ENCODE data around the gene PRKCE.

The PRKCE gene

DNA sequence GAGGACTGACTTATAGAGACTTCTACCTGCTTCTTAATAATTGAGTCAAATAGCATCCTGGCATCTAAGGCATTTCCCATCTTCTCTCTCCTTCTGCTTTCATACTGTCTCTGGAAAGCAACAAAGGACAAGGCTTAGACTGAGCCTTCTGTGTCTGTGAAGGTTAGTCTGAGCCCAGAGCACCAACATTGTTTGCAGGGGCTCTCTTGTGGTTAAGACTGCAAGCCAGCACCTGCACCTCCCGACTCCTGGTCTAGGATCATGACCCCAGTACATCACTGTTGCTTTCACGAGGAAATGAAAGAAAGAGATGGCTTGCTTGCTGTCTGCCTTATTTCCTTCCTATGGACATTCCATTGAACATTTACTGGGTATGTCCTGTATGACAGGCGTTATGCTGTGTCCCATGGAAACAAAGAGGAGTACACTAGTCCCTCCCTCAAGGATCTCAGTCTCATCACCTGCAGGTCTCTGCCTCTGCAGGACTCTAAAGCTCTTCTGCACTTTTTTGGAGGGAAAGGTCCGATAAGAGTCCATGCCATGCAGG is 330.0 kb downstream of the PRKCE start:
- DNase-seq (ENCODE audit: insufficient read length) (no peak), FAIRE-seq (no peak)
- TF ChIP-seq TAF1 (IDR thresholded peaks at IDR 0.05; ENCODE audit: borderline replicate concordance, low read depth, low read length) (no peak), POLR2AphosphoS5 (IDR thresholded peaks at IDR 0.05; ENCODE audit: low read depth, low read length) (no peak), POLR2A (IDR thresholded peaks at IDR 0.05; ENCODE audit: low read depth, low read length) (no peak)

DNA sequence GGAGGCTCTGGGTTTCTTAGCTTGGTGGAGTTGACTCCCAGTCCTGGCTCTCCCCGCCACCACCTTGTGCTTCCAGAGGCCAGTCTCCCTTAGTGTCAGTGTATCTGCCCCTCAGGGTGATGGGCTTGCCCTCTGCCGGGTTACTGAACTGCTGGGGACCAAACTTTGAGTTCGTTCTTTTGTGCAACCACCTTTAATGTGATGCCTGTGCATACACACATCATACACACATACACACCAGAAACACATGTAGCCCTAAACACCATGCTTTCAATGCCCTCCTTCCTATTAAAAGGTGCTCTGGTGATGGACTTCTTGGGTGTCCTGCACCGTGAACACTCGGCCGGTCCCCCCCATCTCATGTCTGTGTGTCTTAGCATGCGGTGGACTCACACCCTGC is 330.6 kb downstream of the PRKCE start:
- no peak for FAIRE-seq
- TF ChIP-seq POLR2A (IDR thresholded peaks at IDR 0.05; ENCODE audit: low read depth, low read length), result no peak
- no peak for TF ChIP-seq POLR2AphosphoS5 (IDR thresholded peaks at IDR 0.05; ENCODE audit: low read depth, low read length)
- TF ChIP-seq TAF1 (IDR thresholded peaks at IDR 0.05; ENCODE audit: borderline replicate concordance, low read depth, low read length), result no peak
- DNase-seq (ENCODE audit: insufficient read length), result no peak

DNA sequence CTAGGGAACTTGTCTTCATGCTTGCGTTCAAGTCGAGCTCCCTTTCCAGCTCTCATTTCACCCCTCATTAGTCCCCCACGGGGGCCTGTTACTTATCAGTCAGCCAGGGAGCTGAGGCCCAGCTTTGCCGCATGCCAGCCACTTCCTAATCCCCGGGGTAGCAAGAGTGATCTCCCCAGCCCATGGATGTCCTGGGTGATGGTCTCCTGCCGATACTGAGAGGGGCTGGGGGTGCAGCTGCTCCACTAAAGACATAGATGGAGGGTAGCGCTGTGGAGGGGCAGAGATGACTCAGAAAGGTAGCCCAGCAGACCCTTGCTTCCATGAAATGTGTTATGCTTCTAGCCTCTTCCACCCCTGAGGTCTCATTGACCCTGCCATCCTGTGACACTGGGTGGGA is 331.7 kb downstream of the PRKCE start:
- FAIRE-seq, result no peak
- no peak for DNase-seq (ENCODE audit: insufficient read length)
- TF ChIP-seq TAF1 (IDR thresholded peaks at IDR 0.05; ENCODE audit: borderline replicate concordance, low read depth, low read length) (no peak), POLR2AphosphoS5 (IDR thresholded peaks at IDR 0.05; ENCODE audit: low read depth, low read length) (no peak), POLR2A (IDR thresholded peaks at IDR 0.05; ENCODE audit: low read depth, low read length) (no peak)

DNA sequence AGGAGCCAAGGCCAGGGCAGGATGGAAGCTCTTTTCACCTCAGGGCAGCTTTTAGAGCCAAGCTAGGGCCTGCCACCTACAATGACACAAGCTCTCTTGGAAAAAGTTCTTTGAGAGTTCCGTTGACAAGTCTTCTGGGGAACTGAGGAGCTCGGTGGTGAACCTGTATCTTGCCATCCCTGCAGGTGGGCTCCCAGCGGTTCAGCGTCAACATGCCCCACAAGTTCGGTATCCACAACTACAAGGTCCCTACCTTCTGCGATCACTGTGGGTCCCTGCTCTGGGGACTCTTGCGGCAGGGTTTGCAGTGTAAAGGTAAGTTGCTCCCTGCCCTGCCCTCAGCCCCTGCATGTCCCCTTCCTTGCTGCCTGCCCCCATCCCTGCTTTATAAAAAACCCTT is 332.9 kb downstream of the PRKCE start:
- DNase-seq (ENCODE audit: insufficient read length), result no peak
- TF ChIP-seq POLR2A (IDR thresholded peaks at IDR 0.05; ENCODE audit: low read depth, low read length) (no peak), TAF1 (IDR thresholded peaks at IDR 0.05; ENCODE audit: borderline replicate concordance, low read depth, low read length) (no peak), POLR2AphosphoS5 (IDR thresholded peaks at IDR 0.05; ENCODE audit: low read depth, low read length) (no peak)
- FAIRE-seq, result no peak

DNA sequence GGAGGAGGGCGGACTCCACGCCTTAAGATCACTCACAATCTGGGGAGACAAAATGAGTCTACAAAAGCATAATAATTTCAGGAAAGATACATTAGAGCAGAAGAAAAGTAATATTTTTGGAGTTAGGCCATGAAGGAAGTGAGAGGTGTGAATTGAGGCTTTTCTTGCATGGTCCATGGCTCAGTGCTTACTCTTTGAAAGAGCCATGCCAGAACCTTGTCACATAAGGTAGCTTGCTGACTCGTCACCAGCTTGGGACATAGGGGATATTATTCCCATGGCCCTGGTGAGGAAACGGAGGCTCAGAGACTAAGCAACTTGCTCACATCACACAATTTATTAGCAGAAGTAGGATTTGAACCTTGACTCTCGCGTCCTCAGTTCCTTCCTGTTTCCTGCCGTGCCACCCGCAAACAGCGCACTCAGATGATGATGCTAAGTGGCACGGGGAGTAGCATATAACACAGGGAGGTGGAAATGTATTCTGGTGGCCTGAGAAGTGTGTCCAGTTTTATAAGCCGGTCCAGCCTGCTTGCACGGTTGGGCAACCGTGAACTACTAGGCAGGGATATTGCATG is 333.5 kb downstream of the PRKCE start:
- DNase-seq (ENCODE audit: insufficient read length), result no peak
- TF ChIP-seq POLR2AphosphoS5 (IDR thresholded peaks at IDR 0.05; ENCODE audit: low read depth, low read length) (no peak), POLR2A (IDR thresholded peaks at IDR 0.05; ENCODE audit: low read depth, low read length) (no peak), TAF1 (IDR thresholded peaks at IDR 0.05; ENCODE audit: borderline replicate concordance, low read depth, low read length) (no peak)
- FAIRE-seq, result no peak

DNA sequence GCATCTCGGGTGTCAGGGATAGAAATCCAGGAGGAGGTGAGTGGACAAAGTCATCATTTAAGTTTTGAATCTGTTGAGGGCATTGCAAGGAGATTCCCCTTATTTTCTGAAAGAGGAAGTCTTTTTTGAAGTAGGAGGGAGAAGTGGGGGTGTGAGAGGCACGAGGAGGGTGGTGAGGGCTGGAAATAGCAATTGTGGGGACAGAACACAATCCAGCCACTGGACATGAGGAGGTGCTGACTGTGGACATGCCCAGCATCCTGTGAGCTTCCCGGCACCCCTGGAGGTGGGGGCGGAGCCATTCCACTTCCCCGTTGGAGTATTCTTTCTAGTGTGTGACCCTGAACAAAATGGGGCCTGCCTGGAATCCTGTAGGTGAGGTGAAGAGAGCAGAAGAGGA is 335.0 kb downstream of the PRKCE start:
- DNase-seq (ENCODE audit: insufficient read length) (no peak), FAIRE-seq (no peak)
- TF ChIP-seq POLR2A (IDR thresholded peaks at IDR 0.05; ENCODE audit: low read depth, low read length), result no peak
- TF ChIP-seq TAF1 (IDR thresholded peaks at IDR 0.05; ENCODE audit: borderline replicate concordance, low read depth, low read length), result no peak
- no peak for TF ChIP-seq POLR2AphosphoS5 (IDR thresholded peaks at IDR 0.05; ENCODE audit: low read depth, low read length)

DNA sequence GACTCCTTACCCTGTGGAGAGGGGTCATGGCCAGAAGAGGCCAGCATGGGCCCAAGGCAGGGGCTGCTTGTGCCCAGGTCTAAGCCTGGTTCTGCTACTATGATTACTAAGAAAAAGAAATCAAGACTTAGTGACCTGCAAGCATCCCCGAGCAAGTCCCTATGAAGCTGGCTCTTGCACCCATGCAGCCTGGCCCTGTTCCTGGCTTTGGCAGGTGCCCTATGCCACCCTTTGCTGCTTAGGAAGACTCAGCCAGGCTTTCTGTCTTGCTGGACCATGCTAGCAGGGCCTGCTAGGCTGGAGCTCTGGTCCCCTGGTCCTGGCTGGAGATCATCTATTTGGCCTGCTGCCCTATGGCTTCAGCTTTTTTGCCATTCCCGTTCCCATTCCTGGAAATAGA is 336.4 kb downstream of the PRKCE start:
- DNase-seq (ENCODE audit: insufficient read length) (no peak), FAIRE-seq (no peak)
- TF ChIP-seq POLR2A (IDR thresholded peaks at IDR 0.05; ENCODE audit: low read depth, low read length) (no peak), TAF1 (IDR thresholded peaks at IDR 0.05; ENCODE audit: borderline replicate concordance, low read depth, low read length) (no peak), POLR2AphosphoS5 (IDR thresholded peaks at IDR 0.05; ENCODE audit: low read depth, low read length) (no peak)

DNA sequence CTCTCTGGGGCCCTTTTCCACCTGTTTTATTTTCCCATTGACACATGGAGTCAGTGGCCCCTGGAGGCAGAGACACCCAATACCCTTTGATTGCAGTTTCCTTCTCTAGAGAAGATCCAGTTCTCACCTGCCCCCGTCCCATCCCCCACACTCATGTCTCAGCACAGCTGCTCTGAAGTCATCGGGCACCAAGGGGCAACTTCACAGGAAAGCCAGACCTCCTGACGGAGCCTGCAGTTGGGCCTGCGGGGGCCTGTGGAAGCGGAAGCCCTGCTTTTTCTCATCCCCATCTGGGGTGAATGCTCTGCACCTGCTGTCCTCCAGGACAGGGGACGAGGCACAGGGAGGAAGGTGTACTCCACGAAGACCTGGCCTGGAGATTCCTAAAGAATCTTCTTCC is 337.4 kb downstream of the PRKCE start:
- DNase-seq (ENCODE audit: insufficient read length), result no peak
- no peak for FAIRE-seq
- no peak for TF ChIP-seq TAF1 (IDR thresholded peaks at IDR 0.05; ENCODE audit: borderline replicate concordance, low read depth, low read length)
- TF ChIP-seq POLR2AphosphoS5 (IDR thresholded peaks at IDR 0.05; ENCODE audit: low read depth, low read length), result no peak
- no peak for TF ChIP-seq POLR2A (IDR thresholded peaks at IDR 0.05; ENCODE audit: low read depth, low read length)

DNA sequence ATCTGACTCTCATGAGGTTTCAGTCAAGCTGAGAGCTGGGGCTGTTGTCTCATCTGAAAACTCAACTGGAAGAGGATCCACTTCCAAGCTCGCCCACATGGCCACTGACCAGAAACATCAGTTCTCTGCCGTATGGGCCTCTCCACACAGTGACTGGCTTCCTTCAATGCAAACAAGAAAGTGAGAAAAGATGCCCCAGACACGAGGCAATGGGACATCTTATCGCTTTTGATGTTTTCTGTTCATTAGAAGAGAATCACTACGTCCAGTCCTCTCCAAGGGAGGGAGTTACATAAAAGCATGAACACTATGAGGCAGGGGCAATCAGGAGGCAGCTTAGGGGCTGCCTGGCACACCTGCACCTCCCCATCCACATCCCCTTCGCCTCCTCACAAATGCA is 338.7 kb downstream of the PRKCE start:
- TF ChIP-seq POLR2A (IDR thresholded peaks at IDR 0.05; ENCODE audit: low read depth, low read length) (no peak), TAF1 (IDR thresholded peaks at IDR 0.05; ENCODE audit: borderline replicate concordance, low read depth, low read length) (no peak), POLR2AphosphoS5 (IDR thresholded peaks at IDR 0.05; ENCODE audit: low read depth, low read length) (no peak)
- FAIRE-seq, result no peak
- no peak for DNase-seq (ENCODE audit: insufficient read length)

DNA sequence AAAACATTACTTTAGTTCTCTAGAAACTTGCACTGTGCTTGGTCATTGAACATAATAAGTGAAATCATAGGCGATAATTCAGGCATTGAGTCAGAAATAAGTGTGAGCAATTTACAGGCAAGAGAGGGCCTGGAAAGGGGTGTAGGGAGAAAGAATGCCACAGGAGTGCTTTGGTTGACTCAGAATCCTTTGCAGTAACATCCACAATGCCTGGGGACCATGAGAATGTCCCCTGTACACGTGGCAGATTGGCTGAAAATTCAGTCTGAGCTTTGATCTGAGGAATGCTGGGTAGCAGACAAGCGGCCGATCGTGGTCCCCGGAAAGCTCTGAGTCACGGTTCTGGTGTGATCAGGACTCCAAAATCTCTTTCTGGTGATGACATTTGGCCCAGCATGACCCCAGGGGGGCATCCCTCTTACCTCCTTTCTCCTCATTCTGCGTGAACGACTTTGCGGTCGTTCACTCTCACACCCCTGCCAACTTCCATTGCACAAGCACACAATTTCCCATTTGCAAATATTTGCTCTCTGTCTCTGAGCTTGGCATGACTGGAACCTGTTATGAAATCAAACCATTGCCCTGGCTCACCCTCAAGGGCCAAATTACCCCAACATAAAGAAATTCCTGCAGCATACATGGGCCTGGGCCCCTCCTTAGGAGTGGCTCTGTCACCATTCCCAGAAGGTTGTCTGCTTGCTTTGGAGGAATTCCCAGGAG is 340.7 kb downstream of the PRKCE start:
- TF ChIP-seq POLR2A (IDR thresholded peaks at IDR 0.05; ENCODE audit: low read depth, low read length), result no peak
- TF ChIP-seq POLR2AphosphoS5 (IDR thresholded peaks at IDR 0.05; ENCODE audit: low read depth, low read length), result no peak
- TF ChIP-seq TAF1 (IDR thresholded peaks at IDR 0.05; ENCODE audit: borderline replicate concordance, low read depth, low read length), result no peak
- no peak for DNase-seq (ENCODE audit: insufficient read length)
- no peak for FAIRE-seq

DNA sequence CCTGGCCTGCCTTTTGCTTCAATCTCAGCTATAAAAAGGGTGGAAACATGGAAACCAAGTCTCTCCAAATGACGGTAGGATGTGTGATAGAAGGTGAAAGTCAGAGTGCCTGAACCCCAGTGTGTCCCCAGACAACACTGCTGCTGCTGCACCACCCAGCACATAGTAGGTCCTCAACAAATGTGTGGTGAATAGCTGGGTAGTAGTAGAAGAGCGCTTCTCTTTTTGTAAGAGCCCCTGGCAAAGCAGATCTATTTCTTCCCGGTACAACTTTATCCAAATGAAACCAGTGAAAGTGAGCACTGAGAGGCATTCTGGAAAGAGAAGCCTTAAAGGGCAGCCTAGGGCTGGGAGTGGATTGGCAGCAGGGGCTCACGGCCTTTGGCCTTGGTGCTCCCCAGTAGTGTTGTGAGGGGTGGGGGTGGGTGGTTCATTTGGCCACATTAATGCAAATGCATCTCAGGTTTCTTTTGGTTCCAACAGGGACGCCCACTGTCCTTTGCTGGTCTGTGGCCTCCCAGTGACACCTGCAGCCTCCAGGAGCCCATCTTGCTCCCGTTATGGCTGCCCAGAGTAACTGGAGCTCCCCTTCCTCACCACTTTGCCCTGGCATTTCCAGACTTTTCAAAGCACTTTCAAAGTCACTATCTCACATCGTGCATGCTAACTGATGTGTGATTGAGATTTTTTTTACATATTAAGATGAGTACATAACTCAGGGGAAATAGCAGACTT is 341.4 kb downstream of the PRKCE start:
- TF ChIP-seq POLR2AphosphoS5 (IDR thresholded peaks at IDR 0.05; ENCODE audit: low read depth, low read length), result no peak
- TF ChIP-seq TAF1 (IDR thresholded peaks at IDR 0.05; ENCODE audit: borderline replicate concordance, low read depth, low read length), result no peak
- no peak for TF ChIP-seq POLR2A (IDR thresholded peaks at IDR 0.05; ENCODE audit: low read depth, low read length)
- DNase-seq (ENCODE audit: insufficient read length) (no peak), FAIRE-seq (no peak)
